Measurements from ENCODE around the gene MASP1. TPM values are rescaled to one million over a fixed set of nuclear protein-coding genes. Genes with fewer than 3 reads are reported as not detected.
"Not testable (repeated sequence)": the region's sequence is repeated elsewhere in the genome, so short reads cannot be mapped to it uniquely, and the experiment has no call there.

The MASP1 gene
- total RNA-seq, 1 donor from 2014 or later = 1.6 TPM

- no peak for ATAC-seq
These were observed 77.9 kb downstream of the MASP1 start for GRCh38 chr3:187213616-187214015.

DNA sequence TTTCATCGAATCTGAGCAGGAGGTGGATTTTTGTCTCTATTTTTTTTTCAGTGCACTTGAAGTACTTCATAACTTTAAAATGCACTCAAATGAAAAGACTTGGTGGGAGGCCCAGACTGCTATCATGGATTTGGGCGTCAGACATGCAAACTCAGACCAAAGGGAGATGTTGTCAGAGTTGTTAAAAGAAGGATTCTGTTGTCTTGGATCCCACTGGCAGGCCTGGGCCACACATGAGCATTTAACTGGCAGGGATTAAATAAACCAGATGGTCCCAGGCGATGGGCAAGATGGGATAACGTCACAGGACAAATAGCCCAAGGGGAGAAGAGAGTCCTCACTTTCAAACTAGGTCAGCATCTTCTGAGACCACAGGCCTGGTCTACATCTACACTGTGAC, 78.8 kb downstream of the MASP1 start:
- no peak for ATAC-seq

DNA sequence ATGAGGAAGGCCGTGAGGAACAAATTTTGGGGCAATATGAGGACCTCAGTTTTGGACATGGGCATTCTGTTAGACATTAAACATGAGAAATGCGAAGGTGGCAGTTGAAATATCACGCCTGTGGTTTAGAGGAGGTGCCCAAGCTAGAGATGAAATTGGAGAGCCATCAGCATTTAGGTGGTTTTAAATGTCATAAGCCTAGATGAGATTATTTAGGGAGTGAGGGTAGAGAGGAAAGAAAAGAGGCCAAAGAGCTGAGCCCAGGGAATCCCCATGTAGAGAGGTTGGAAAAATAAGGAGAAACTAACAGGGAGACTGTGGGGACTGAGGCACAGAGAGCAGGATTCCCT, 79.4 kb downstream of the MASP1 start:
- no peak for ATAC-seq

- ATAC-seq = peak; percentile 85
These were observed 79.9 kb downstream of the MASP1 start for GRCh38 chr3:187211532-187212195.

DNA sequence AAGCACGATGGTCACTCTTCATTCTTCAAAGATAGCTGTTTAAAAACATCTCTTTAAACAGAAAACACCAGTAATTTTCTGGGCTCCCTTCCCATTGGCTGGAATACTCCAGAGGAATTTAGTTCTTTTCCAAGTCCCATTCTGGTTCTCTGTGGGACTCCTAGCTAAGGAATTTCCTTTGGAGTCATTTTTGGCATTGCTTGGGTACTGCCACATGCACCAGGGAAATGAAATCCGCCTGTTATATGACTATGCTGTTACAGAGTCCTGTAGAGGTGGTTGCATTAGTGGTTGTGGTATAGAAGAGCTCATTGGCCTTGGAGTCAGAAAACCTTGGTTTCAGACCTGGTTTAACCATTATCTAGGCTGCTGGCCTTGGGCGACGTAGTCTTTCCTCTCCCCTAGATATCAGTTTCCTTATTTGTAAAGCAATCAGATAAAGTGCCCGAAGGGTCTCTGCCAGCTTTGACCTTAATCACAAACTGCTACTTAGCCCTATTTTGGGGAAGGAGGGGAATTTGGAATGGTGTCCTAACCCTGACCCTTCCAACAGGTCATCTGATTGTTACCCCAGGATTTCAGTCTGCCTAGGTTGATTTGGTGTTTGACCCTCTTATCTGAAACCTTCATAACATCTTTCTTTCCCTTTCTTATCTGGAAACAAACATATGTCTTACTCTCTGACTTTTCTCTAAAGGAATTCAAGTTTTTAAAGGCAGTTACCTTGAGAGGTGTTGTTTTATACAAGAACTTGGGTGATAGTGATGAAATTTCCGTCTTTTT, 80.8 kb downstream of the MASP1 start:
- no peak for ATAC-seq

DNA sequence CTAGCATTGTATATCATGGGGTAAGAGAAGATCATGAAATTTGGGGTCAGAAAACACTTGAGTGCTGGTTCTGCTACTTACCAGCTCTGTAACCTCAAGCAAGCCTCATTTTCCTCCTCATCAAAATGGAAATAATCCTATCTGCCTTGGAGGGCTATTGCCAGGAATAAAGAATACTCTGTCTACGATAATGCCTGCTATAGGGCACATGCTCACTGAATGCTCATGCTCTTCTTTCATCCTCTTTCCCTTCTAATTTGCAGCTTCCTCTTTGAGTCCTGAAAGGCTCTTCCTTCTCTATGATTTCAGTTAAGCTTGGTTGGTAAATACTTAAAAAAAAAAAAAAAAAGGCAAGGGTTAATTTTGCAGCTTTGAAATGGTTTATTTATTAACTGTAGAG, 81.4 kb downstream of the MASP1 start:
- no peak for ATAC-seq

- ATAC-seq = no peak
These were observed 82.0 kb downstream of the MASP1 start for GRCh38 chr3:187209491-187209890.

GRCh38 chr3:187208159-187208558, 83.4 kb downstream of the MASP1 start:
- ATAC-seq = peak; percentile 92

DNA sequence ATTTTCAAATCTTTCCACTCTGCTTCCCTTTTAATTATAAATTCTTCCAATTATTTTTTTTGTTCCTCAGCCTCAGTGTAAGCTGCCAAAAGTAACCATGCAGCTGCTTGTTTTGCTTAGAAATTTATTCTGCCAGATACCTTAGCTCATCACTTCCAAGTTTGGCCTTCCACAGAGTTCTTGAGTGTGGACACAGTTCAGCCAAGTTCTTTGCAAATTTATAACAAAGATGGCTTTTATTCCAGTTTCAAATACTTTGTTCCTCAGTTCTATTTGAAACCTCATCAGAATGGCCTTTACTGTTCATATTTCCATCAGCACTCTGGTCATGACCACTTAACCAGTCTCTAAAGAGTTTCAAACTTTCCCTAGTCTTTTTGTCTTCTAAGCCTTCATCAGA, 83.9 kb downstream of the MASP1 start:
- no peak for ATAC-seq

- ATAC-seq = peak; percentile 73
These were observed 84.5 kb downstream of the MASP1 start for GRCh38 chr3:187207062-187207461.

DNA sequence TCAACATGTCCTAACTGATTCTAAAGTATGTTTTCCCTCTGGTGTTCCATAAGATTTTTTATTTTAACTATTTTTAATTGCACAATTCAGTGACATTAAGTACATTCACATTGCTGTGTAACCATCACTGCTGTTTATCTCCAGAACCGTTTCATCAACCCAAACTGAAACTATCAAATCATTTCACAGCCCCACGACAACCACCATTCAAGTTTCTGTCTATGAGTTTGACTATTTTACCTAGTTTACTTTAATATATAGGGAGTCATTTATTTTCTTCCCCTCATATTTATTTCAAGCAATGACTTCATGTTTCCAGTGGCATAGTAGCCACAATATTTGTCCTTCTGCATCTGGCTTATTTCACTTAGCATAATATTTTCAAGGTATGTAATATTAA, 85.9 kb downstream of the MASP1 start:
- ATAC-seq = no peak

DNA sequence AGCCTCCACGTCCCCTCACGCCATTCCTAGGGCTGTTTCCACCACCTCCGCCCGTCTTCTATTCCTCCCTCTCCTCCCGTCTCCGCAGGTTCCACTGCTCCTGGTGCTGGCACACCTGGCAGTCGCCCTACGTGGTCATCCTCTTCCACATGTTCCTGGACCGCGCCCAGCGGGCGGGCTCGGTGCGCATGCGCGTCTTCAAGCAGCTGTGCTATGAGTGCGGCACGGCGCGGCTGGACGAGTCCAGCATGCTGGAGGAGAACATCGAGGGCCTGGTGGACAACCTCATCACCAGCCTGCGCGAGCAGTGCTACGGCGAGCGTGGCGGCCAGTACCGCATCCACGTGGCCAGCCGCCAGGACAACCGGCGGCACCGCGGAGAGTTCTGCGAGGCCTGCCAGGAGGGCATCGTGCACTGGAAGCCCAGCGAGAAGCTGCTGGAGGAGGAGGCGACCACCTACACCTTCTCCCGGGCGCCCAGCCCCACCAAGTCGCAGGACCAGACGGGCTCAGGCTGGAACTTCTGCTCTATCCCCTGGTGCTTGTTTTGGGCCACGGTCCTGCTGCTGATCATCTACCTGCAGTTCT, 92.0 kb downstream of the MASP1 start:
- ATAC-seq = not testable (repeated sequence)

- ATAC-seq = no peak
These were observed 93.0 kb downstream of the MASP1 start for GRCh38 chr3:187198490-187198889.

- no peak for ATAC-seq
These were observed 94.2 kb downstream of the MASP1 start, which contains the start of gene RTP1 for GRCh38 chr3:187197335-187197649. TSS of gene RTP1 (plus strand) at chr3:187197486. CDS start at chr3:187197516, 30 bp downstream.

GRCh38 chr3:187196573-187197334, 94.8 kb downstream of the MASP1 start:
- ATAC-seq = peak; percentile 97

GRCh38 chr3:187193181-187193580, 98.4 kb downstream of the MASP1 start:
- ATAC-seq = no peak

GRCh38 chr3:187191271-187191670, 100.3 kb downstream of the MASP1 start:
- ATAC-seq = no peak

DNA sequence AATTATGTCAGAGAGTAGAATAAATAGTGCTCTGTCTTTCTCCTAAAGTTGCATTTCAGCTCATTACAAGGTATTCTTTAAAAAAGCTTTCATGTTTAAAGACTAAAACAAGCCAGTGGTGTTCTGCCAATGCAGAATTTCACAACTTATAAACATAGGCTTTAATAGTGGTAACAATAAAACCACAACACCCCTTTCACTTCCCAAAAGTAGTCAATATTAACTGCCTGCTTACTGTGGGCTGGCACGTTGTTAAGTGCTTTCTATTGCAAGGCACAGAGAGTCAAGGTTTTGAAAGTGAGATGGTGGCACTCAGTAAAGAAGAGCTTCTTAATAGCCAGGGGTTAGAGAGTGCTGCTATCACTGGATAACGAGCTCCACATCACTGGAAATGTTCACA, 102.6 kb downstream of the MASP1 start:
- ATAC-seq = no peak

DNA sequence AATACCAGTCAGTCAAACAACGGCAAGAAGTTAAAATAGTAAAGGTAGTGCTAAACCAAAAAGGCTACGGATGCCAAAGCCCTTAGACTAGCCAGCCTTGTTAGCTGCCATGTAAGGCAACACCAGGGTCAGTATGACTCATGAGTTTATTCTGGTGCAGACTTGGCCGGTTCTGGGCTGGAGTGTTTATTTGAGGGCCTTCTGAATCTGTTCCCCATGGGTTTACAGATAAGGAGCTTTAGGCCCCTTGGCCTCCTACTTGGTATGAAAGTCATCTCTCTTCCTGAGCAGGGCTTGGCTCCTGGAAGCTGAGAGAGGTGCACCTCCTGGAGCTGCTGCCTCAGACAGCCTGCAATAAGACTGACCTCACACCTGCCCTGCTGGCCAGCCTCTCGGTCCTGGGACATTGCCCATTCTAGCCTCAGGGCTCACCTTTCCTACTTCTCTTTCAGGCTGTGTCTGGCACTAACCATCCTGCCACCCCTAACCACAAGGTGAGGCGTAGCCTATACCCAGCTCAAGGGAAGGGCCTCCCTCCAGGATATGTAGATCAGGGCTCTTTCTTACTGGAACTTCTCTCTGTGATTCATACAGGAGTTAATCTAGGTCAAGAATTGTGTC, 104.6 kb downstream of the MASP1 start:
- peak; percentile 73 for ATAC-seq

DNA sequence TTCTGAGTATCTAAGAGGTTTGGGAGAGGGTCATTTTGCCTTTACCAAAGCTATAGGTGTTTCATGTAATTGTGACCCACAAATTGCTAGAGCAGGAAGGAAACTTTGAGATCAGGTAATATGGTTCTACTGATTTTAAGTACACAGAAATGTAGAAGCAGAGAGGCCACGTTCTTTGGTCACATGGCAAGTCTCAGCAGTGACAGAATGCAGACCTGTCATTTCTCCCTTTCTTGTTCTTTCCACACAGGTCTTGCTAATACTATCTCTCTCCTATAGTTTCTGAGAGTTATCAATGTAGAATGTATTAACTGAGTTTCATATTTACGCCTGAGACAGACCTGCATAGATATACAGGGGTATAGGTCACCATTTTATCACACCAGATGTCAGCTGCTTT, 105.2 kb downstream of the MASP1 start:
- no peak for ATAC-seq

DNA sequence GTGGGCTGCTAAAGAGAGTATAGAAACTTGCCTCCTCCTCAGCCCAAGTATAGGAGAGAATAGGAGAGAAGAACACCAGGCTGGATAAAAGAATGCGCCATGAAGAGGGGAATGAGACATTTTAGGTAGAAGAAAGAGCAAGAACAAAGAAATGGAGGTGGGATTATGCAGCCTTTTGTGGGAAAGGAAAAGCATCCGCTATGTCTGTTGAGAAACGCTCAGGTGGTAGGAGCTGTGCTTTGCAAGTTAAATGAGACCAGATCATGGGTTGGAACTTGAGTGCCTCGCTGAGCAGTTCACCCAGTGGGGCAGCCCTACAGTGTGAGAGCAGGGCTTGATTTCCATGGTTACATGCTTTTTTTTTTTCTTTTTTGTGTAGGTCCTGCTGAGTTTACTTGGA, 105.8 kb downstream of the MASP1 start:
- ATAC-seq = no peak
